Stimulated activated effector memory CD8-positive, alpha-beta T cell treated with anti-CD3 and anti-CD28 coated beads, Interleukin-12 subunit alpha, Interleukin-12 subunit beta, amount 100 ng/mL, for 72 hours (primary cell): ENCODE data around the gene TBX5.

Experiments used
- ATAC-seq: fragments of 150-1000 bp; cut with Tn5 transposase; 2 replicates; pipeline ENCODE4 v1.10.0; 2021
- DNase-seq, 2 donors: peaks; one replicate each; pipeline ENCODE4 v3.0.0; 2021 to 2022; ENCODE audit warnings: low spot score in 2 of 2
- H3K27ac Mint-ChIP-seq: one replicate; pipeline ENCODE4 v1.8.0; 2022; ENCODE audit warnings: mild to moderate bottlenecking, mixed read lengths
- H3K36me3 Mint-ChIP-seq: one replicate; pipeline ENCODE4 v1.8.0; 2022; ENCODE audit warnings: mild to moderate bottlenecking, mixed read lengths
- H3K4me1 Mint-ChIP-seq: one replicate; pipeline ENCODE4 v1.8.0; 2022; ENCODE audit warnings: mixed read lengths
- H3K4me3 Mint-ChIP-seq: one replicate; pipeline ENCODE4 v1.8.0; 2022; ENCODE audit warnings: mild to moderate bottlenecking, mixed read lengths
- H3K9me3 Mint-ChIP-seq: one replicate; pipeline ENCODE4 v1.8.0; 2022; ENCODE audit warnings: mixed read lengths

TBX5 gene

DNA sequence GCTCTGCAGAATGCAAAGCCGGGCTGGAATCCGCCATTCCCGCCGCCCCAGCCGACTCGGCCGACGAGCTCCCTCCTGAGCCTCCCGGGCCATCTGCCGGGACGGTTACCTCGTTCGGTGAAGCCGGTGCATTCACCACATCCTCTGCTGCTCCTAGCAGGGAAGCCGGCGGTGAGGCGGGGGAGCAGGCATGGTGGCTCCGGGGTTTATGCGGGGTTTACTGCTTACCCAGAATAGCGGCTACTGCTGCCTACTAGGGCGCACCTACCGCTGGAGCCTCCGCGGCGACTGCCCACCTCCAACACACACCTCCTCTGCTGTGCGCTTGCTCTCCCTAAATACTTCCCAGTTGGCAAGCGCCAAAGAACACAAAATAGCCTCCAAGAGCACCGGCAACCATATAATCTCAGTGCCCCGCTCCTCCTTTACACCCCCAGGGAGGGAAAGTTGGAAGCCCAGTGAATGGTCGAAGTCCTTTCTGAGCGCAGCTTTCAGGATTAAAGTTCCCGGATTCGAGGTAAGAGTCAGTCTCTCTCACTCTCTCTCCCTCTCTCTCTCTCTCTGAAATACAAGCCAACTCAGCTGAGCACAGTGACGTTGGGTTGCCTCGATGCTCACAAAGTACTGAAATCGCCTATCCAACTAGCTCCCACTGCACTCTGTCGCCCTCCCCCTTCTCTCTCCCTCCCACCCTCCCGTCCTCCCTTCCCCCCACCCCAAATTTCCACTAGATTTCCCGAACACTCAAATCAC, at the start of gene TBX5:
TSS of gene TBX5 (minus strand) at position 626 of the 753 bp plus-strand sequence. CDS start 2,246 bp downstream, outside the sequence.
- Mint-ChIP-seq H3K27ac (no peak within 1 kb of the TSS), H3K9me3 (no peaks in the 10 kb centered on the region), H3K36me3 (no peaks in the 10 kb centered on the region), H3K4me1 (peaks cover 5% of the 10 kb centered on the region), H3K4me3 (no peak within 1 kb of the TSS)
- no peak for ATAC-seq
- no peak for DNase-seq

DNA sequence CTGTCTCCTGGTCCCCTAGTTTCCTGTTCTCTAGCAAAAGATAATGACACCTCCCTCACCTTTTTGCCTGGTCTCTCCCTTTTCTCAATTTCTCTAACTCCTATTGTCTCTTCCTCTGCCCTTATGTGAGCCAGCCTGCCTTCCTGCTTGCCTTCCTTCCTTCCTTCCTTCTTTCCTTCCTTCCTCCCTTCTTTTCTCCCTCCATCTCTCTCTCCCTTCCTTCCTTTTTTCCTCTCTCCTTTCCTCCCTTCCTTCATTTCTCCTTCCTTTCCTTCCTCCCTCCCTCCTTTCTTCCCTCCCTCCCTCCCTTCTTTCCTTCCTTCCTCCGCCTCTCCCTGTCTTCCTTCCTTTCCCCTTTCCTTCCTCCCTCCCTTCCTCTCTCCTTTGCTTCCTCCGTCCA, 45.7 kb upstream of the TBX5 start:
- Mint-ChIP-seq H3K27ac (no peak overlapping the region), H3K9me3 (no peaks in the 10 kb centered on the region), H3K4me1 (no peaks in the 10 kb centered on the region), H3K36me3 (no peaks in the 10 kb centered on the region), H3K4me3 (no peak overlapping the region)
- no peak for DNase-seq
- no peak for ATAC-seq

DNA sequence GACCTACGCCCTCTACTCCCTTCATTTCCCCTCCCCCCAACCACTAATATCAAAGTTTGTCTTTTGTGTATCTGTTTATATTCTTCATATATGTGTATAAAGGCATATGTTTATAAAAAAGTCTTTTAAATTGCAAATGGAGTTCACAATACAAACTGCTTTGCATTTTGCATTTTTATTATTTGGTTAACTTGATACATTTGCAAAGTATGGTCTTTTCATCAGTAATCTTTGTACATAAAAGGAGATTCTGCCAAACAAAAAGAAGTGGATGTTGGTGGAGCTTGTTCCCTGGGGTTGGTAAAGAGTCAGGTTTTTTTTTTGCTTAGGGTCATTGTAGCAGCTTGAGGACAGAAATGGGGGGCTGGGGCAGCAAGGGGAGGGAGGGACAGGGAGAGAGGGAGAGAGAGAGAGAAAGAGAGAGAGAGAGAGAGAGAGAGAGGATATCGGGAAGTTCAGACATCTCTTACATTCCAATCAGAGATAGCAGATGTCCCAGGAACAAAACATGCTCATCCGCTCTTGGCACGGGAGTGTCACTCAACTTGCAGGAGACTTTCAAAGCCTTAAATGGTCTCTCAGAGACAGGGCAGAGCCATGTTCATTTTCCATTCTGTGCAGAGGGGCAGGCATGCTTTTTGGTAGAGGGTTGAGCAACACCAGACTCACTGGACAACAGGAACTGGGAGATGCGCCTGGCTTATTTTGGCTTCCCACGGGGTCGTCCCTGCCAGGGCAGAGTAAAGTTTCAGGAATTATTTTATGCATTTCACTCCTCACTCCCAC, 44.8 kb upstream of the TBX5 start:
- DNase-seq (no peak), ATAC-seq (no peak)
- Mint-ChIP-seq H3K36me3 (no peaks in the 10 kb centered on the region), H3K4me3 (no peak overlapping the region), H3K9me3 (no peaks in the 10 kb centered on the region), H3K4me1 (no peaks in the 10 kb centered on the region), H3K27ac (no peak overlapping the region)

DNA sequence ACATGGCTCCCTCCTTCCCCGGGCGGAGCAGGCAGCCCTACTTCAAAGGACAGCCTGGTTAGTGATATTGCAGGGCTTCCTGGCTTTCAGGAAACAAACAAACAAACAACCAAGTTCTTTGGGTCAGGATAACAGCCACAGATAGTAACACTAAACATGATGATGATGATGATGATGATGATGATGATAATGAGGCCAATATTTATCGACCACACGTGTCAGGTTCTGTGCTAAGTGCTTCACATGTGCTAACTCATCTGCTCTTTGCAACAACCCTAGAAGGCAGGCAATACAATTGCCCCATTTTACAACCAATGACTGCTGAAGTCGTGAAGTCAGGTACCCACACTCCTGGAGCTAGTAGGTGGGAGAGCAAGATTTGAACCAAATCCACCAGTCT, 44.1 kb upstream of the TBX5 start:
- no peak for ATAC-seq
- no peak for DNase-seq
- H3K4me1 Mint-ChIP-seq, result no peaks in the 10 kb centered on the region
- H3K27ac Mint-ChIP-seq, result no peak overlapping the region
- H3K9me3 Mint-ChIP-seq, result no peaks in the 10 kb centered on the region
- H3K4me3 Mint-ChIP-seq, result no peak overlapping the region
- no peaks in the 10 kb centered on the region for H3K36me3 Mint-ChIP-seq

DNA sequence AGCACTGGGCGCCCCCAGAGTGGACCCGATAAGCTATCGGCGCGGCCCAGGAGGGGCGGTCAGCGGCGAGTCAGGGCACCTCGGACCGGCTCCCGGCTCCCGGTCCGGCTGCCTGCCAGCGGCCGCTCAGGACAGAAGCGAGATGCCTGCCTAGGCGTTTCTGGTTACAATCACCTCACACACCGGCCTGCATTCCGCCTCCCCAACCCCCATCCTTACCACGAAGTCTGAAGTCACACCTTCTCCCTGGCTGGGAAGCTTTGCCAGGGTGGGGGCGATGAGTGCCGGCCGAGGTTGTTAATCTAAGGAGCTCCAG, 42.6 kb upstream of the TBX5 start:
- Mint-ChIP-seq H3K27ac (no peak overlapping the region), H3K4me3 (no peak overlapping the region), H3K9me3 (peaks cover 2% of the 10 kb centered on the region), H3K36me3 (no peaks in the 10 kb centered on the region), H3K4me1 (no peaks in the 10 kb centered on the region)
- ATAC-seq, result no peak
- DNase-seq, result no peak

DNA sequence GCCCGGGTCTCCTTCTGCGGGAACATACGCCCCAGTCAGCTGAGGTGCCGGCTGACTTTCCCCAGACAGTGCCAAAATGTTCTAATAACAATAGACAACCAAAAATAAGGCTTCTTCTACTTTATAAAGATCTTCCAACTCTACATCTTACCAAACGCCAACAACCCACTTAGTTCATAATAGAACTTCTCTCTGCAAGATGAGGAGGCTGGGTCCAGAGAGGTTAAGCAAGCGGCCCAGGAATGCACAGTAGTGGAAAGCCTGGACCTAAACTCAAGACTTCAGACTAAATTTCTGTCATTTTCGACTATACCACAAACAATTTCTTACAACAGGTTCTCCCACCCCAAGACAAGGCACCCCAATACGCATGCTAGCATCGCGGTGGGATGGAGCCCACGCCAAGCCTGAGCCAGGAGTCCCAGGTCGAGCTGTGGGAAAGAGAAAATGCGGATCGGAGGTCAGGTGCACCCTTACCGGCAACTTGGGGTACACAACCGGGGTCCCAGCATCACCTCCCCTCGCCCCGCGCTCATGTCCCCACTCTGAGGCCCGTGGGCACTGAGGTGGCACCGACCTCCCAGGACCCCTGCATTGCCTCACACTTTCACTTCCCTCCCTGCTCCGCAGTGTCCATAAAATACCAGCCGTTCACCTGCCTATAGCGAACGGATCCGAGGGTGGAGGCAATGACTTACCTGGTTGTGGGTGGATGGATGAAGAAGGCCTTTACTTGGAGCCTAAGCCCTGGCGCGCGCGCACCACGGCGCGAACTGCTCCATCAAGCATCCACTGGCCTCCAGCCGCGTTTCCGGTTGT, 42.1 kb upstream of the TBX5 start:
- ATAC-seq, result no peak
- H3K36me3 Mint-ChIP-seq, result no peaks in the 10 kb centered on the region
- H3K9me3 Mint-ChIP-seq, result peaks cover 2% of the 10 kb centered on the region
- no peak overlapping the region for H3K27ac Mint-ChIP-seq
- H3K4me1 Mint-ChIP-seq, result no peaks in the 10 kb centered on the region
- no peak for DNase-seq
- no peak overlapping the region for H3K4me3 Mint-ChIP-seq

DNA sequence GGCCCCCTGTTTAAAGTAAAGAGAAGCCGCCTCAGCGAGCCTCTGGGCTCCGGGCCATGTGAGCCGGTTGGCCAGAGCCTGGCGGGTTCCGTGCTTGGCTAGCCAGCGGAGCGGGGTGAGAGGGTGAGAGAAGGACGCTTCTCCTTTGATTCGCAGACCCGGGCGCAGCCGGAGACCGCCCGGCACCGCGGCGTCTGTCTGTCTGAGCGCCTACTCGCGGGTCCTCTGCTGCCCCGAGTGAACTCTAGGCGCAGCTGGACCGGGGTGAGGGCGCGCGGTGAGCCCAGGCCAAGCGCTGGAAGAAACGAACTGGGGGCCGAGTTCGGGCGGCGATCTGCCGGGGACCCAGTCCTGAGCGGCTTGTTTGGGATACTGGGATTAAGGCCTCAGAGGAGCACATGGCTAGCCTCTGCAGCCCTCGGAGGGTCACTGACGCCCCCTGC, 41.4 kb upstream of the TBX5 start:
- Mint-ChIP-seq H3K9me3 (peaks cover 2% of the 10 kb centered on the region), H3K36me3 (no peaks in the 10 kb centered on the region), H3K4me3 (no peak overlapping the region), H3K4me1 (no peaks in the 10 kb centered on the region), H3K27ac (no peak overlapping the region)
- no peak for ATAC-seq
- no peak for DNase-seq

DNA sequence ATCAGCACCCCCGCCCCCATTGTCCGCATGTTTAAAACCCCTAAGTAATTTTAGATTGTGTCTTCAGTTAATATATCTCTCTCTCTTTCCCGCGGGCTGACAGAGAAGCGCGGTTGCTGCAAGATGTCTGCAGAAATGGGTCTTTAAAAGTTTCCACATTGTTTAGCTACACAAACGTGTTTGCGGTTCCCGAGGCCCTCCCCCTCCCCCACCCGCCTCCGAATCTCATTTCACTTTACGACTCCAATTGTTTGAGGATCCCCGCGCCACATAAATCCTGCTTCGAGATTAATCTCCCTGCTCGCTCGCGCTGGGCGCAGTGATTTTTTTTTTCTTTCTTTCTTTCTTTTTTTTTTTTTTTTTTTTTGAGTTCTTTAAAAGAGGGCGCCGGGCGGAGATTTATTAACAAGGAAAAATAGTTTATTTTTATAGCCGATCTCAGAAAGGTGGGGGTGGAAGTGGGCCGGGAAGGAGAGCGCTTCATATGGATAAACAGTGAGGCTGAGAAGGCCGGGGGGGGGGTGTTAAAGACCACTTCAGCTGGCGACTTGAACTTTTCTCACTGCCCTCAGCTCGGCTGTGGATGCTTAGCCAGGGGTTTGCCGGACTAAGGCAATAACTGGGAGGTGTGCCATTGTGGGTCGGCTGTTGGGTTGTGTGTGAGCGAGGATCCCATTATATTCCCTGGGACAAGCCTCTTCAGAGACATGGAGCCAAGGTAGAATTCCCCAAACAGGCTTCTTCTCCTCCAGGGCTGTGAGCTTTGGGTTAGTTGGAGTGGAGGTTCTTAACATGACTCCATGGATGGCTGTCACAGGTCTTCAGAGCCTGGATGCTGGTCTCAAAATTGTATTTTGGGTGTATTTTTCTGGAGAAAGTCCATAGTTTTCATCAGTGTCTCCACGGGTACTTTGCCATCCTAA, 39.7 kb upstream of the TBX5 start:
- no peaks in the 10 kb centered on the region for H3K36me3 Mint-ChIP-seq
- no peak for DNase-seq
- H3K9me3 Mint-ChIP-seq, result peaks cover 2% of the 10 kb centered on the region
- no peak overlapping the region for H3K4me3 Mint-ChIP-seq
- no peaks in the 10 kb centered on the region for H3K4me1 Mint-ChIP-seq
- ATAC-seq, result no peak
- H3K27ac Mint-ChIP-seq, result no peak overlapping the region

DNA sequence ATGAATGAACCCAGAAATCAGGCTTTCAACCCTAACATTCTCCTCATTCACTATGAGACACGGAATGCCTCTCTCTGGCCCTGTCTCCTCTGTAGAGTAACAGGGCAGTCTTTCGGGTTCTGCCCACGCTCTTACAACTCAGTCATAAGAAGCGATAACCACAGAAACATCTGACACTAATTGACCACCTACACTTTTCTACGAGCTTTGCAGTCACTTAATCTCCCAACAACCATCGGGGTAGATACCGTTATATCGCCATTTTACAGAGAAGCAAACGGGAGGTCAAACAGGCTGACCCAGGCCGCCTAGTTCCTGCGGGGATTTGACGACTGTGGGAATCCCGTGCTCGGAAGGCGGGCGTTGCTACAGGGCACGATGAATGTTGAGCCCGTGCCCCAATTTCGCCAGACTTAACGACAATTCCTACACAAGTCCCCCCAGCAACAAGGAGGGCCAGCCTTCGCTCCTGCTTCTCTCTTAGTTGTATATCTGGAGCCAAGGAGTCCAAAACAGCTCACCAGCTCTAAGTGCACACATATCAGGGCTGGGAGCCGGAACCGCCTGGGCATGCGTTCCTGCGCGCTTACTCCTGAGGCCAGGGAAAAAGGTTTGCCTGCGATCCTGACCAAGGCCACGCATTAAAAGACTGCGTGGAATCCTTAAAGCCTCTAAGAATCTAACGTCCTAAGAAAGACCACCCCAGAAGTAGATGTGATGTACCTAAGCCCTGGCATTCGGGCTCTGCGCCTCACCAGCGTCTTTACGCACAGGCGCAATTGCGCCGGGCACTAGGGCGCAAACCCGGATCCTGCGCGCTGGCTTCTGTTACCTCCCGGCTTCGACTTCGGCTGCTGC, 38.7 kb upstream of the TBX5 start:
- no peak overlapping the region for H3K4me3 Mint-ChIP-seq
- no peaks in the 10 kb centered on the region for H3K4me1 Mint-ChIP-seq
- DNase-seq, result no peak
- peaks cover 7% of the 10 kb centered on the region for H3K36me3 Mint-ChIP-seq
- ATAC-seq, result no peak
- peaks cover 2% of the 10 kb centered on the region for H3K9me3 Mint-ChIP-seq
- H3K27ac Mint-ChIP-seq, result no peak overlapping the region

DNA sequence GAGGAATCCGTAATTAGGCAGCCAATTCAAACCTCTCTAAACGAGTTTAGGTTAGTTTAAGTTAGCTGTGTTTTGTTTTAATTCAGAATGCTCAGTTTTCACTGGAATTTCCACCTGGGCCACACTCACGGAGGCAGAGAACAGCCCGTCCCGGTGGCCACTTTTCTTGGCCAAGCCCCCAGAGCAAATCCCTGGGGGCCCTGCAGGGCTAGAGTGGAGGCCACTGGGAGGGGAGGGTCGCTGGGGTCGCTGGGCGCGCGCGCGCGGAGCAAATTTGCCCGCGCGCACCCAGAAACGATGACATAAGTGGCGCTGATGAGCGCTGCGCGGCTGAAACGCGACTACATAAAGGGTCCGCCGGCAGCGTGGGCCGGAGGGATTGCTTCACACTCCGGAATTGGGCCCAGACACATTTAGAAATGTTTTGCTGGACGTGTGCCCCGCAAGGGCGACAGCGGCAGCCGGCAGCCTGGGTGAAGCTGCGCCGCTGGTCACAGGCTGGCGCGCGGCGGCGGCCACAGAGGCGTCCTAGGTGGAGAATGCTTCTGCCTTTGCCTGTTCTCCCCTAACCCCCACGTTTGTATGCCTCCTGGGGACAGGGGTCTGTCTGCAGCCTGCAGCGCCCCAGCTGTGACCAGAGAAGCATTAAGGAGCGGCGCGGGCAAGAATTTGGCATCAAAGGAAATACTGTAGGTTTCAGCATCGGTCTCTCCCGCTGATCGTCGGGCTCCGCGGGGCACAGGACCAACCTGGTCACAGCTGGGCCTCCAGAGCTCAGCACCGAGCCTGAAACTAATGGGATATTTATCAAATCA, 37.9 kb upstream of the TBX5 start:
- no peak for ATAC-seq
- Mint-ChIP-seq H3K36me3 (peaks cover 7% of the 10 kb centered on the region), H3K4me1 (no peaks in the 10 kb centered on the region), H3K9me3 (peaks cover 2% of the 10 kb centered on the region), H3K4me3 (no peak overlapping the region), H3K27ac (no peak overlapping the region)
- no peak for DNase-seq

DNA sequence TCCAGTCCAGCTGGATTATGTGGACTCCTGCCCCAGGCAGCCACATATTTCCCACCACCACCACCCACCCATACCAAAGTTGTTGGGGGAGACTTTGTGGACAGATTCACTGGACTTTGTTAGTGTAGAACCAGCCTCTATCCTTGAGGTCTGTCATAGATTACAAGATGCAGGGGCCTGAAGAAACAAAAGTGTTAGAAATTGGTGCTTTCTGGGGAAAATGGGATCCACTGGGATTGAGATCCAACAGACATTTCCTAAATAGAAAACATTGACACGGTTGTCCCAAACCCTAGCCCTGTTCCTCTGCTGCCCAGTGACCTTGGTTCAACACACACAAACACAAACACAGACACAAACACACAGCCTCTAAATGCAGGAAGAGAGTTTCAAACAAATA, 36.6 kb upstream of the TBX5 start:
- H3K36me3 Mint-ChIP-seq, result peaks cover 7% of the 10 kb centered on the region
- H3K4me3 Mint-ChIP-seq, result no peak overlapping the region
- H3K9me3 Mint-ChIP-seq, result peaks cover 2% of the 10 kb centered on the region
- no peak overlapping the region for H3K27ac Mint-ChIP-seq
- DNase-seq, result no peak
- ATAC-seq, result no peak
- no peaks in the 10 kb centered on the region for H3K4me1 Mint-ChIP-seq

DNA sequence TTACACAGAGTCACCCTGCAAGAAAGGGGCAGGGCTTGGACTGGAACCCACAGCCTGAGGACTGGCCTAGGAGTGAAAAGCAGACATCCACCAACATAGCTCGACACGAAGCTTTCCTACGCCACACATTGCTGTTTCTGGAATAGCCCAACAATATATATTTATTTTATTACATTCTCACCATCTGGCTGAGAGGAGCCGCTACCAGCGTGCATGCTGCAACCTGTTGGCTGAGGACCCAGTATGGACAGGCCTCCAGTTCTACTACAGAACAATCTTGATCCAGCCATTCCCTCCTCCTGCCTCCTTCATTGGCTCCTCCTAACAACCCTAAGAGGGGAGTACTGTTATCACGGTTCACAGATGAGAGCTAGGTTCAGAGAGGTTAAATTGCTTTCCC, 35.6 kb upstream of the TBX5 start:
- H3K27ac Mint-ChIP-seq, result no peak overlapping the region
- no peak for ATAC-seq

DNA sequence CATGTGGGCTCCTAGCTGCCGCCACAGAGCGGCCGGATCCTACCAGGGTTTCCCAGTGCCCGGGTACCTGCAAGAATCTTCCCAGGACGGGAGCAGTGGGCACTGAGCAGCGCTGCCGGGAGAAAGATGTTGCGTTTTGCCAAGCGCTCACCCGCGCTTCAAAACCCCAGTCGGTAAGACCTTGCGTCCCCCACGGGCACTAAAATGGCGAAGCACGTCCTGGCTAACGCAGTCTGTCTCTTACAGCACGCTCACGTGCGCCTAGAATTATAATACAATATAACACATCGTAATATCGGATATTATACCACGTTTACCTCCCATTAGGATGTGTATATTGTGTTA, 35.1 kb upstream of the TBX5 start:
- Mint-ChIP-seq H3K27ac (no peak overlapping the region), H3K9me3 (peaks cover 2% of the 10 kb centered on the region), H3K4me1 (no peaks in the 10 kb centered on the region), H3K36me3 (peaks cover 7% of the 10 kb centered on the region), H3K4me3 (no peak overlapping the region)
- ATAC-seq (no peak), DNase-seq (no peak)

More for the DNA sequence above, 35.6 kb upstream of the TBX5 start:
- Mint-ChIP-seq H3K4me3 (no peak overlapping the region), H3K36me3 (peaks cover 7% of the 10 kb centered on the region), H3K9me3 (peaks cover 2% of the 10 kb centered on the region), H3K4me1 (no peaks in the 10 kb centered on the region)
- no peak for DNase-seq
